NCI-H1417 (cell line): ENCODE results near the gene NDUFAF8.

Experiments used
- DNase-seq, 3 experiments: peaks; one replicate each; lab custom pipeline; 2025; lab: John Stamatoyannopoulos, UW

NDUFAF8 gene

GRCh38 chr17:81273698-81274470 lies 34.8 kb downstream of the NDUFAF8 start:
- DNase-seq = no peak

GRCh38 chr17:81274471-81274855 lies 35.3 kb downstream of the NDUFAF8 start:
- DNase-seq = no peak

- DNase-seq = no peak
Observed at GRCh38 chr17:81276781-81277180, 37.7 kb downstream of the NDUFAF8 start.

- peak; percentile 9 to 71 (median 60) for DNase-seq
Observed at GRCh38 chr17:81277421-81277820, 38.3 kb downstream of the NDUFAF8 start.

GRCh38 chr17:81277946-81278693 lies 39.0 kb downstream of the NDUFAF8 start:
- no peak for DNase-seq

- DNase-seq = no peak
Observed at GRCh38 chr17:81278831-81279230, 39.7 kb downstream of the NDUFAF8 start.

- DNase-seq = no peak
Observed at GRCh38 chr17:81279278-81280275, 40.5 kb downstream of the NDUFAF8 start.

GRCh38 chr17:81280571-81280970 lies 41.5 kb downstream of the NDUFAF8 start:
- no peak for DNase-seq

GRCh38 chr17:81282141-81282540 lies 43.0 kb downstream of the NDUFAF8 start:
- DNase-seq = no peak

GRCh38 chr17:81282876-81283275 lies 43.8 kb downstream of the NDUFAF8 start:
- DNase-seq = no peak

- no peak for DNase-seq
Observed at GRCh38 chr17:81285179-81285878, 46.2 kb downstream of the NDUFAF8 start.

- no peak for DNase-seq
Observed at GRCh38 chr17:81285894-81286293, 46.8 kb downstream of the NDUFAF8 start.

GRCh38 chr17:81286491-81287145 lies 47.5 kb downstream of the NDUFAF8 start:
- no peak for DNase-seq

- DNase-seq = no peak
Observed at GRCh38 chr17:81287152-81287551, 48.0 kb downstream of the NDUFAF8 start.

- DNase-seq = no peak
Observed at GRCh38 chr17:81287741-81288430, 48.8 kb downstream of the NDUFAF8 start.

GRCh38 chr17:81288715-81289114 lies 49.6 kb downstream of the NDUFAF8 start:
- DNase-seq = no peak

GRCh38 chr17:81289627-81290026 lies 50.5 kb downstream of the NDUFAF8 start:
- no peak for DNase-seq

GRCh38 chr17:81290230-81290629 lies 51.1 kb downstream of the NDUFAF8 start:
- DNase-seq = no peak
